H1 (cell line): ENCODE data around the gene SCO1. TPM values are rescaled to one million over a fixed set of nuclear protein-coding genes. Genes with fewer than 3 reads are reported as not detected.

Source experiments
- CBX5 ChIP-seq: fragments of 300-800, 300-1000 bp; sonication (generic); IDR thresholded peaks from 2 replicates; pipeline ENCODE4 v1.7.1; 2016; ENCODE audit warnings: antibody characterized with exemption, low read length, low read depth
- CEBPB ChIP-seq: IDR thresholded peaks from 2 replicates; pipeline ENCODE4 v1.6.1; 2012; ENCODE audit warnings: low read depth, low read length
- PHF8 ChIP-seq: fragments of 200-600 bp; sonication (generic); conservative IDR thresholded peaks from 2 replicates; pipeline ENCODE4 v1.7.1; 2012; ENCODE audit warnings: low read depth, mild to moderate bottlenecking, inconsistent platforms, low read length, moderate library complexity
- RBBP5 ChIP-seq: IDR thresholded peaks from 2 replicates; pipeline ENCODE4 v1.7.1; 2012; ENCODE audit warnings: low read depth, mild to moderate bottlenecking, inconsistent platforms, low read length, moderate library complexity, borderline replicate concordance
- polyA plus RNA-seq, 7 experiments: library from polyadenylated mRNA; depleted of rRNA in 3 of 7; stranded (reverse) in 5 of 7; unstranded in 2 of 7; fragments of >200 nt in 5 of 7; fragments of 200-250 nt in 2 of 7; gene quantifications; 1 replicate in 5 of 7; 2 replicates in 1 of 7; 4 replicates in 1 of 7; pipeline versions ENCODE4 v1.2.1 to v1.2.3, GENCODE V29; 2011 to 2013; ENCODE audit warnings: missing spikeins in 2 of 7, mixed read lengths in 2 of 7
- total RNA-seq: library from RNA; stranded (reverse); fragmentation: NEBNext Ultra II Directional; extraction: Animal tissue kit (Norgen Biotek cat#: 25700); gene quantifications from 2 replicates; pipeline ENCODE4 v1.2.1, GENCODE V29; 2021

SCO1 gene
- total and polyA plus RNA-seq, 2 of the 8 experiments (the other 6 are each of a cell fraction or from before 2014, with no cell fraction given) = 18.7 to 61.8 TPM

DNA sequence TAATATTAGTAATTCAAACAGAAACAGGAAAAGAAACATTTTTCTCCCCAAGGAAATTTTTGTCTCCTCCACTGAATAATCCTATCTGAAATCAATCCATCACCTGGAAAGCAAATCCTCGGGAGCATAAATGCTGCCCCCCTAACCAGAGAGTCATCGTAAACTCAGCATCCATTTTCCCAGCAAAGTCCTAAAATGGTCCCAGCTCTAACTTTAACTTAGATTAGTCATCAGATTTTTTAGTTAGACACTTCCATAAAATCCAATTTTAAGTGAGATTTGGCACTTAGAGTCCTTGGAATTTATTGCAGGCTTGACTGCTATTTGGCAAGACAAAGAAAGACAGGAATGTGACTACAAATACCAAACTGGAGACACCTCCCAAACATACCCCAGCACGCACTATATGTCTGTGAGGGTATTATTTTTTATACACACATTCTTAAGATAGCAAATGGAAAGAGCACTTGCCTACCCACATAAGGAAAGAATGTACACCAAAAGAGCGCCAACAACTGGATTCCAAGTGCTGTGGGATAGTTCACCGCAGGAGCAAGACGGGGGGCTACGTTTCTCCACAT, 15.4 kb downstream of the SCO1 start (continued):
- no peak for TF ChIP-seq CEBPB
- TF ChIP-seq PHF8 = no peak
- TF ChIP-seq RBBP5 = no peak
- no peak for TF ChIP-seq CBX5
